T1000 (cell line): Measurements from ENCODE around the gene CAD.
"Not testable (repeated sequence)": the region's sequence is repeated elsewhere in the genome, so short reads cannot be mapped to it uniquely, and the experiment has no call there.

Source experiments
- DNase-seq: peaks from one replicate; lab custom pipeline; 2025; ENCODE audit warnings: mixed read lengths; lab: John Stamatoyannopoulos, UW

CAD gene

GRCh38 chr2:27217173-27218121, at the start of gene CAD:
Gene CAD (plus strand): TSS chr2:27217369. CDS start chr2:27217552, 183 bp downstream.
- DNase-seq: peak; percentile 66

GRCh38 chr2:27170581-27171337, 46.4 kb upstream of the CAD start:
- DNase-seq: no peak

- no peak for DNase-seq
Measured at GRCh38 chr2:27171351-27171848, 45.8 kb upstream of the CAD start.

- DNase-seq: no peak
Measured at GRCh38 chr2:27174638-27175037, 42.5 kb upstream of the CAD start.

- no peak for DNase-seq
Measured at GRCh38 chr2:27175330-27175729, 41.8 kb upstream of the CAD start.

GRCh38 chr2:27175781-27176180, 41.4 kb upstream of the CAD start:
- not testable (repeated sequence) for DNase-seq

GRCh38 chr2:27177441-27178351, 39.5 kb upstream of the CAD start:
- no peak for DNase-seq

- no peak for DNase-seq
Measured at GRCh38 chr2:27178469-27178868, 38.7 kb upstream of the CAD start.

GRCh38 chr2:27179344-27180000, 37.7 kb upstream of the CAD start:
- no peak for DNase-seq

- DNase-seq: no peak
Measured at GRCh38 chr2:27182346-27182745, 34.8 kb upstream of the CAD start.

- DNase-seq: no peak
Measured at GRCh38 chr2:27184115-27184514, 33.1 kb upstream of the CAD start.

- DNase-seq: no peak
Measured at GRCh38 chr2:27185331-27186026, 31.7 kb upstream of the CAD start.

- no peak for DNase-seq
Measured at GRCh38 chr2:27186613-27187345, 30.4 kb upstream of the CAD start.

- DNase-seq: no peak
Measured at GRCh38 chr2:27189989-27190388, 27.2 kb upstream of the CAD start.

- DNase-seq: no peak
Measured at GRCh38 chr2:27191070-27191829, 25.9 kb upstream of the CAD start.

GRCh38 chr2:27194538-27195354, 22.4 kb upstream of the CAD start:
- DNase-seq: no peak

GRCh38 chr2:27195799-27196198, 21.4 kb upstream of the CAD start:
- DNase-seq: not testable (repeated sequence)

- DNase-seq: not testable (repeated sequence)
Measured at GRCh38 chr2:27198068-27198467, 19.1 kb upstream of the CAD start.
